ENCODE measurements around the gene JMJD4. TPM values are rescaled to one million over a fixed set of nuclear protein-coding genes. Genes with fewer than 3 reads are reported as not detected.

JMJD4 gene
- total RNA-seq, 4 donors from 2014 or later = 33.4 to 45.3 (median 40.6) TPM

GRCh38 chr1:227768640-227769039 lies 33.5 kb upstream of the JMJD4 start:
- H3K4me1 ChIP-seq = peaks cover 0 to 2% (median 0%) of the 10 kb centered on the region in 4 donors
- 86 to 93% methylated on average over 6 of the region's 6 CpGs for WGBS, 2 donors
- H3K36me3 ChIP-seq = peaks cover 0 to 90% (median 0%) of the 10 kb centered on the region in 3 donors
- H3K4me3 ChIP-seq = no peak overlapping the region
- H3K27ac ChIP-seq = no peak overlapping the region
- no peaks in the 10 kb centered on the region for H3K27me3 ChIP-seq
- TF ChIP-seq EP300 (IDR thresholded peaks at IDR 0.05) (no peak), POLR2A (IDR thresholded peaks at IDR 0.05) (no peak), CTCF (IDR thresholded peaks at IDR 0.05) (no peak)
- DNase-seq (ENCODE audit: low spot score in 2 of 2) = no peak
- H3K9me3 ChIP-seq = no peaks in the 10 kb centered on the region

GRCh38 chr1:227768125-227768439 lies 33.0 kb upstream of the JMJD4 start:
- Histone ChIP-seq H3K27me3 (no peaks in the 10 kb centered on the region), H3K9me3 (no peaks in the 10 kb centered on the region), H3K4me1 (peaks cover 0 to 8% (median 3%) of the 10 kb centered on the region in 4 donors), H3K36me3 (peaks cover 0 to 88% (median 0%) of the 10 kb centered on the region in 3 donors), H3K27ac (no peak overlapping the region), H3K4me3 (no peak overlapping the region)
- WGBS, 2 donors = 91 to 97% methylated on average over 7 of the region's 7 CpGs
- no peak for TF ChIP-seq POLR2A (IDR thresholded peaks at IDR 0.05)
- TF ChIP-seq CTCF (IDR thresholded peaks at IDR 0.05) = no peak
- TF ChIP-seq EP300 (IDR thresholded peaks at IDR 0.05) = no peak
- no peak for DNase-seq (ENCODE audit: low spot score in 2 of 2)

GRCh38 chr1:227767401-227768124 lies 32.5 kb upstream of the JMJD4 start:
- Histone ChIP-seq H3K9me3 (no peaks in the 10 kb centered on the region), H3K4me3 (no peak overlapping the region), H3K27ac (no peak overlapping the region), H3K27me3 (no peaks in the 10 kb centered on the region), H3K4me1 (peaks cover 0 to 13% (median 8%) of the 10 kb centered on the region in 4 donors), H3K36me3 (peaks cover 0 to 87% (median 0%) of the 10 kb centered on the region in 3 donors)
- no peak for DNase-seq (ENCODE audit: low spot score in 2 of 2)
- WGBS, 2 donors = 87 to 94% methylated on average over 6 of the region's 6 CpGs
- no peak for TF ChIP-seq EP300 (IDR thresholded peaks at IDR 0.05)
- TF ChIP-seq CTCF (IDR thresholded peaks at IDR 0.05) = no peak
- TF ChIP-seq POLR2A (IDR thresholded peaks at IDR 0.05) = no peak

GRCh38 chr1:227766653-227767277 lies 31.7 kb upstream of the JMJD4 start:
- peaks cover 0 to 80% (median 0%) of the 10 kb centered on the region in 3 donors for H3K36me3 ChIP-seq
- no peak for TF ChIP-seq POLR2A (IDR thresholded peaks at IDR 0.05)
- TF ChIP-seq CTCF (IDR thresholded peaks at IDR 0.05) = no peak
- TF ChIP-seq EP300 (IDR thresholded peaks at IDR 0.05) = no peak
- no peaks in the 10 kb centered on the region for H3K27me3 ChIP-seq
- no peak for DNase-seq (ENCODE audit: low spot score in 2 of 2)
- H3K9me3 ChIP-seq = no peaks in the 10 kb centered on the region
- peaks cover 0 to 20% (median 10%) of the 10 kb centered on the region in 4 donors for H3K4me1 ChIP-seq
- no peak overlapping the region for H3K27ac ChIP-seq
- H3K4me3 ChIP-seq = no peak overlapping the region
- WGBS, 2 donors = 79 to 84% methylated on average over 19 of the region's 19 CpGs

- Histone ChIP-seq H3K27ac (no peak overlapping the region), H3K27me3 (no peaks in the 10 kb centered on the region), H3K9me3 (no peaks in the 10 kb centered on the region), H3K36me3 (peaks cover 0 to 80% (median 0%) of the 10 kb centered on the region in 3 donors), H3K4me1 (peaks cover 0 to 20% (median 10%) of the 10 kb centered on the region in 4 donors), H3K4me3 (no peak overlapping the region)
- TF ChIP-seq POLR2A (IDR thresholded peaks at IDR 0.05) (no peak), EP300 (IDR thresholded peaks at IDR 0.05) (no peak), CTCF (IDR thresholded peaks at IDR 0.05) (no peak)
- 66 to 72% methylated on average over 13 to 17 of the region's 17 CpGs for WGBS, 2 donors
- DNase-seq (ENCODE audit: low spot score in 2 of 2) = no peak
These were observed 31.0 kb upstream of the JMJD4 start for GRCh38 chr1:227766015-227766634.

Measured in tibial nerve (tissue), 4 donors.